ENCODE measurements around the gene RBBP4.

Gene RBBP4

GRCh38 chr1:32724678-32725614, 73.9 kb downstream of the RBBP4 start:
- DNase-seq (ENCODE audit: low read depth), result peak; percentile 93
- no peak overlapping the region for H3K4me3 ChIP-seq (replicated peaks; ENCODE audit: low read depth, low read length)
- TF ChIP-seq CTCF (IDR thresholded peaks at IDR 0.05; ENCODE audit: low read length, missing control alignments), result no peak

- DNase-seq (ENCODE audit: low read depth), result no peak
- TF ChIP-seq CTCF (IDR thresholded peaks at IDR 0.05; ENCODE audit: low read length, missing control alignments), result no peak
- H3K4me3 ChIP-seq (replicated peaks; ENCODE audit: low read depth, low read length), result no peak overlapping the region
These were observed 74.6 kb downstream of the RBBP4 start for GRCh38 chr1:32725615-32725982.

GRCh38 chr1:32727876-32728275, 76.9 kb downstream of the RBBP4 start:
- no peak overlapping the region for H3K4me3 ChIP-seq (replicated peaks; ENCODE audit: low read depth, low read length)
- TF ChIP-seq CTCF (IDR thresholded peaks at IDR 0.05; ENCODE audit: low read length, missing control alignments), result no peak
- DNase-seq (ENCODE audit: low read depth), result no peak

- DNase-seq (ENCODE audit: low read depth), result no peak
- TF ChIP-seq CTCF (IDR thresholded peaks at IDR 0.05; ENCODE audit: low read length, missing control alignments), result no peak
These were observed 77.5 kb downstream of the RBBP4 start for GRCh38 chr1:32728413-32729077.

GRCh38 chr1:32729254-32730046, 78.4 kb downstream of the RBBP4 start:
- no peak for DNase-seq (ENCODE audit: low read depth)
- no peak overlapping the region for H3K4me3 ChIP-seq (replicated peaks; ENCODE audit: low read depth, low read length)
- no peak for TF ChIP-seq CTCF (IDR thresholded peaks at IDR 0.05; ENCODE audit: low read length, missing control alignments)

More at GRCh38 chr1:32728413-32729077, 77.5 kb downstream of the RBBP4 start:
- H3K4me3 ChIP-seq (replicated peaks; ENCODE audit: low read depth, low read length), result no peak overlapping the region

- no peak for DNase-seq (ENCODE audit: low read depth)
- no peak overlapping the region for H3K4me3 ChIP-seq (replicated peaks; ENCODE audit: low read depth, low read length)
- TF ChIP-seq CTCF (IDR thresholded peaks at IDR 0.05; ENCODE audit: low read length, missing control alignments), result no peak
These were observed 82.7 kb downstream of the RBBP4 start for GRCh38 chr1:32733582-32734321.
